H1 (cell line): ENCODE data around the gene IFT172.

Experiments used
- ATF3 ChIP-seq: IDR thresholded peaks from 2 replicates; pipeline ENCODE4 v1.6.1; 2011; ENCODE audit warnings: low read depth, mild to moderate bottlenecking, low read length; ENCODE audit not compliant: insufficient read depth
- CEBPB ChIP-seq: IDR thresholded peaks from 2 replicates; pipeline ENCODE4 v1.6.1; 2012; ENCODE audit warnings: low read depth, low read length
- CTBP2 ChIP-seq: IDR thresholded peaks from 2 replicates; pipeline ENCODE4 v1.7.0; 2011; ENCODE audit warnings: borderline replicate concordance, mild to moderate bottlenecking, moderate library complexity, mixed read lengths, low read length; ENCODE audit not compliant: insufficient read depth, insufficient read length
- EP300 ChIP-seq, 2 experiments: IDR thresholded peaks; 1 replicate in 1 of 2; 2 replicates in 1 of 2; pipeline ENCODE4 v1.6.1; 2011 to 2012; ENCODE audit warnings: low read depth in 2 of 2, low read length in 2 of 2, mild to moderate bottlenecking in 2 of 2, borderline replicate concordance in 1 of 2, inconsistent platforms in 1 of 2, moderate library complexity in 1 of 2
- EZH2 ChIP-seq: fragments of 200-600 bp; sonication (generic); IDR thresholded peaks from 2 replicates; pipeline ENCODE4 v1.7.1; 2012; ENCODE audit warnings: low read depth, mild to moderate bottlenecking, moderate library complexity, low read length, inconsistent platforms; ENCODE audit not compliant: severe bottlenecking
- JUN ChIP-seq: IDR thresholded peaks from 2 replicates; pipeline ENCODE4 v1.6.1; 2011; ENCODE audit warnings: low read depth, mild to moderate bottlenecking, improper control_type of control experiment, low read length
- POLR2A ChIP-seq, 2 experiments: IDR thresholded peaks; 1 replicate in 1 of 2; 2 replicates in 1 of 2; pipeline ENCODE4 v1.6.1; 2011; ENCODE audit warnings: low read depth in 2 of 2, low read length in 2 of 2, mild to moderate bottlenecking in 2 of 2; ENCODE audit errors: control extremely low read depth in 1 of 2
- POLR2AphosphoS5 ChIP-seq: IDR thresholded peaks from 2 replicates; pipeline ENCODE4 v1.6.1; 2011; ENCODE audit warnings: low read depth, low read length
- RBBP5 ChIP-seq: IDR thresholded peaks from 2 replicates; pipeline ENCODE4 v1.7.1; 2012; ENCODE audit warnings: low read depth, mild to moderate bottlenecking, inconsistent platforms, low read length, moderate library complexity, borderline replicate concordance
- TAF1 ChIP-seq: IDR thresholded peaks from 2 replicates; pipeline ENCODE4 v1.6.1; 2011; ENCODE audit warnings: mild to moderate bottlenecking, low read depth, low read length
- TF ChIP-seq, protein P1 (sequence below), 3 experiments: IDR thresholded peaks; 1 replicate in 2 of 3; 2 replicates in 1 of 3; pipeline versions ENCODE4 v1.5.1 to v1.6.1; 2011; ENCODE audit warnings: low read length in 3 of 3, mild to moderate bottlenecking in 3 of 3, inconsistent platforms in 2 of 3, low read depth in 1 of 3, moderate library complexity in 1 of 3; ENCODE audit not compliant: insufficient read depth in 1 of 3; ENCODE audit errors: control extremely low read depth in 1 of 3

DNA sequence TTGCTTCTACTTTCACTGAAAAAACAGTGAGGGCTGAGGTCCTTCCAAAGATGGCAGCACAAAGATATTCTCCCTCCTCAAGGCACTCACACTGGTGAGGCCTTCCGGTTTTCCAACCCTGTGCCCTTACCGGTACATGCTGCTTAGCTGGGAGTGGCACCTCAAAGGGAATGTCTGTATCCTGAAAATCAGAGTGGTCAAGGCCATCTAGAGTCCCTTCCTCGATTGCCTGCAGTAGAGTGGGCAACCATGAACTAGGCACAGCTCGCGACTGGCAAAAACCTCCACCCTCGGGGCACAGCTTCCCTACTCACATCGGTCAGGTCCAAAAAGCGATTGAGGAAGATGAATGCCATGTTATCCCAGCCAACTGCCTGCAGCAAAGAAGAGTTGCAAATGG, 43.9 kb downstream of the IFT172 start:
- TF ChIP-seq, protein P1, sequence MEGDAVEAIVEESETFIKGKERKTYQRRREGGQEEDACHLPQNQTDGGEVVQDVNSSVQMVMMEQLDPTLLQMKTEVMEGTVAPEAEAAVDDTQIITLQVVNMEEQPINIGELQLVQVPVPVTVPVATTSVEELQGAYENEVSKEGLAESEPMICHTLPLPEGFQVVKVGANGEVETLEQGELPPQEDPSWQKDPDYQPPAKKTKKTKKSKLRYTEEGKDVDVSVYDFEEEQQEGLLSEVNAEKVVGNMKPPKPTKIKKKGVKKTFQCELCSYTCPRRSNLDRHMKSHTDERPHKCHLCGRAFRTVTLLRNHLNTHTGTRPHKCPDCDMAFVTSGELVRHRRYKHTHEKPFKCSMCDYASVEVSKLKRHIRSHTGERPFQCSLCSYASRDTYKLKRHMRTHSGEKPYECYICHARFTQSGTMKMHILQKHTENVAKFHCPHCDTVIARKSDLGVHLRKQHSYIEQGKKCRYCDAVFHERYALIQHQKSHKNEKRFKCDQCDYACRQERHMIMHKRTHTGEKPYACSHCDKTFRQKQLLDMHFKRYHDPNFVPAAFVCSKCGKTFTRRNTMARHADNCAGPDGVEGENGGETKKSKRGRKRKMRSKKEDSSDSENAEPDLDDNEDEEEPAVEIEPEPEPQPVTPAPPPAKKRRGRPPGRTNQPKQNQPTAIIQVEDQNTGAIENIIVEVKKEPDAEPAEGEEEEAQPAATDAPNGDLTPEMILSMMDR (IDR thresholded peaks at IDR 0.05; ENCODE audit: control extremely low read depth in 1 of 3, insufficient read depth in 1 of 3, low read depth in 1 of 3, low read length in 3 of 3), result no peak
- TF ChIP-seq POLR2A (IDR thresholded peaks at IDR 0.05; ENCODE audit: control extremely low read depth in 1 of 2, low read depth in 2 of 2, low read length in 2 of 2) (no peak), JUN (no peak), POLR2AphosphoS5 (no peak), ATF3 (no peak), EP300 (IDR thresholded peaks at IDR 0.05; ENCODE audit: borderline replicate concordance in 1 of 2, low read depth in 2 of 2, low read length in 2 of 2) (no peak), EZH2 (no peak), CTBP2 (no peak), TAF1 (no peak), CEBPB (no peak), RBBP5 (no peak)
